K562 (cell line): ENCODE results near the gene CORO2A. TPM values are rescaled to one million over a fixed set of nuclear protein-coding genes. Genes with fewer than 3 reads are reported as not detected.
A peak's percentile ranks its signal among the peaks of the same experiment; 100 is the strongest.

Experiments
- ARID2 ChIP-seq: fragments of 450-650 bp; IDR thresholded peaks from 2 replicates; pipeline ENCODE4 v1.6.1; 2017; ENCODE audit warnings: antibody characterized with exemption, mild to moderate bottlenecking
- CBFA2T3 ChIP-seq: fragments of 450-650 bp; IDR thresholded peaks from 2 replicates; pipeline ENCODE4 v1.6.1; 2017
- CC2D1A ChIP-seq: fragments of 450-650 bp; IDR thresholded peaks from 2 replicates; pipeline ENCODE4 v1.6.1; 2017; ENCODE audit warnings: mild to moderate bottlenecking
- FOXO4 ChIP-seq: fragments of 450-650 bp; formaldehyde crosslinking; IDR thresholded peaks from 2 replicates; pipeline ENCODE4 v1.4.0; 2020; ENCODE audit warnings: mild to moderate bottlenecking, moderate library complexity
- FOXP4 ChIP-seq: sonication (generic); formaldehyde crosslinking; IDR thresholded peaks from 2 replicates; pipeline ENCODE4 v1.8.0; 2022; ENCODE audit warnings: mild to moderate bottlenecking, missing genetic modification reagents, borderline replicate concordance
- HDAC3 ChIP-seq: fragments of 450-650 bp; IDR thresholded peaks from 2 replicates; pipeline ENCODE4 v1.6.1; 2018; ENCODE audit warnings: borderline replicate concordance, mild to moderate bottlenecking, moderate library complexity; ENCODE audit not compliant: partially characterized antibody
- KAT2B ChIP-seq: IDR thresholded peaks from one replicate; pipeline ENCODE4 v1.6.1; 2012; ENCODE audit warnings: low read depth, mild to moderate bottlenecking, control low read depth, inconsistent platforms, low read length, moderate library complexity
- KAT8 ChIP-seq: fragments of 450-650 bp; IDR thresholded peaks from 2 replicates; pipeline ENCODE4 v1.6.1; 2016; ENCODE audit warnings: low read depth, mild to moderate bottlenecking
- KHSRP ChIP-seq: fragments of 450-650 bp; IDR thresholded peaks from 2 replicates; pipeline ENCODE4 v1.6.1; 2017
- MAZ ChIP-seq, 2 experiments: fragments of 450-650 bp in 1 of 2; sonication (generic) in 1 of 2; formaldehyde crosslinking; IDR thresholded peaks in 1 of 2; conservative IDR thresholded peaks in 1 of 2; 2 replicates each; pipeline versions ENCODE4 v1.4.0 to v1.5.0; 2020; ENCODE audit warnings: mild to moderate bottlenecking in 1 of 2, missing genetic modification reagents in 1 of 2
- NBN ChIP-seq: fragments of 450-650 bp; IDR thresholded peaks from 2 replicates; pipeline ENCODE4 v1.6.1; 2016; ENCODE audit warnings: low read depth, mild to moderate bottlenecking
- NCOR1 ChIP-seq: fragments of 450-650 bp; IDR thresholded peaks from 2 replicates; pipeline ENCODE4 v1.6.1; 2016; ENCODE audit warnings: mild to moderate bottlenecking, moderate library complexity
- NR2C1 ChIP-seq, 2 experiments: fragments of 450-650 bp; IDR thresholded peaks; 2 replicates each; pipeline ENCODE4 v1.6.1; 2017; ENCODE audit warnings: mild to moderate bottlenecking in 2 of 2, antibody characterized with exemption in 1 of 2, inconsistent platforms in 1 of 2, missing compliant biosample characterization in 1 of 2, missing genetic modification characterization in 1 of 2
- NR2C2 ChIP-seq, 2 experiments: fragments of 200-800 bp in 1 of 2; sonication (Bioruptor generic) in 1 of 2; sonication (generic) in 1 of 2; formaldehyde crosslinking in 1 of 2; IDR thresholded peaks; 2 replicates each; pipeline versions ENCODE4 v1.6.1 to v1.8.0; 2016 to 2022; ENCODE audit warnings: mild to moderate bottlenecking in 1 of 2, missing compliant biosample characterization in 1 of 2, missing genetic modification characterization in 1 of 2, missing genetic modification reagents in 1 of 2
- PHTF2 ChIP-seq: fragments of 250-450 bp; sonication (Bioruptor Pico); IDR thresholded peaks from 2 replicates; pipeline ENCODE4 v1.5.0; 2021; ENCODE audit warnings: mild to moderate bottlenecking
- PURB ChIP-seq: sonication (generic); formaldehyde crosslinking; IDR thresholded peaks from 2 replicates; pipeline ENCODE4 v1.9.0; 2021; ENCODE audit warnings: low read depth, mild to moderate bottlenecking, missing genetic modification reagents
- RCOR1 ChIP-seq, 2 experiments: IDR thresholded peaks; 2 replicates each; pipeline ENCODE4 v1.6.1; 2012; ENCODE audit warnings: low read depth in 2 of 2, low read length in 2 of 2, borderline replicate concordance in 1 of 2, improper control_type of control experiment in 1 of 2
- U2AF1 ChIP-seq: fragments of 200-400 bp; formaldehyde crosslinking; optimal IDR thresholded peaks from 2 replicates; pipeline ENCODE3; 2017; ENCODE audit warnings: mild to moderate bottlenecking, low read depth, low read length, moderate library complexity
- ZFX ChIP-seq: sonication (generic); formaldehyde crosslinking; IDR thresholded peaks from 2 replicates; pipeline ENCODE4 v1.8.0; 2022; ENCODE audit warnings: mild to moderate bottlenecking, missing genetic modification reagents, moderate library complexity
- ZNF146 ChIP-seq: IDR thresholded peaks from one replicate; pipeline ENCODE4 v1.6.1; 2018; ENCODE audit warnings: missing compliant biosample characterization; ENCODE audit not compliant: unreplicated experiment
- ZNF586 ChIP-seq: fragments of 450-650 bp; formaldehyde crosslinking; conservative IDR thresholded peaks from 2 replicates; pipeline ENCODE4 v1.4.0; 2020; ENCODE audit warnings: mild to moderate bottlenecking, moderate library complexity
- polyA plus RNA-seq, 8 experiments: library from polyadenylated mRNA; depleted of rRNA in 4 of 8; stranded (reverse) in 5 of 8; unstranded in 3 of 8; fragments of >200 nt; fragmentation: Nextera tagmentation in 2 of 8; fragmentation: Illumina TruSeq in 1 of 8; extraction: Ambion mirVana in 2 of 8; extraction: Trizol in 1 of 8; gene quantifications; 2 replicates each; pipeline versions ENCODE4 v1.2.1 to v1.2.3, GENCODE V29; 2011 to 2014; ENCODE audit warnings: inconsistent platforms in 1 of 8, missing spikeins in 1 of 8
- total RNA-seq, 7 experiments: library from RNA; depleted of rRNA in 6 of 7; stranded (reverse); fragments of >200 nt in 6 of 7; fragmentation: Illumina TruSeq in 2 of 7; extraction: Trizol in 2 of 7; gene quantifications; 2 replicates each; pipeline versions ENCODE4 v1.2.1 to v1.2.3, GENCODE V29; 2011 to 2021; ENCODE audit warnings: low replicate concordance in 1 of 7
- TF ChIP-seq, protein P1 (sequence below): IDR thresholded peaks from 2 replicates; pipeline ENCODE4 v1.6.1; 2016; ENCODE audit warnings: missing genetic modification characterization, missing compliant biosample characterization

Gene CORO2A
- total and polyA plus RNA-seq, 9 of the 15 experiments (the other 6 are each of a cell fraction or from before 2014, with no cell fraction given), result 9.5 to 26.6 (median 18.0) TPM

DNA sequence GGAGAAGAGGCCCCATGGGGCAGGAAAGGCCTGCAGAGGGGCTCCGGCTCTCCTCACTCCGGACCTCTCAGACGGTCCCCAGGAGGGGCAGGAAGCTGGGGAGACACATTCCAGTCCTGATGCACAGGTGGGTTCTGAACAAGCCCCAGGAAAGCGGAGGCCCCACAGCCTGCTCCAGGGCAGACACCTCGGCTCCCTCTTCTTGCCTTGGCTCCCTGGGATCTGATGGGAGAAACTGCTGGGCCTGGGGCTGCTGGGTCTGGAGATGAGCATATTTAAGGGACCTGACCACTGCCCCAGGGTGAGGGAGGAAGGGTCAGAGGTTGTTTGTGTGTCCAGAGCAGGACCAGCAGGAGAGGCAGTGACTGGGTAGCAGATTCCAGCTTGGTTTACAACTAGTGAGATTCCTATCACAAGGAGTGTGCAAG, 1.2 kb downstream of the CORO2A start (continued):
- TF ChIP-seq PURB (CRISPR knock-in tag), result no peak
- TF ChIP-seq CBFA2T3, result no peak
- no peak for TF ChIP-seq NR2C2 (CRISPR knock-in tag; IDR thresholded peaks at IDR 0.05)
- peak; percentile 50; the same call in 1 of the 2 replicates for TF ChIP-seq NR2C2 (tag; IDR thresholded peaks at IDR 0.05)
- no peak for TF ChIP-seq ZNF146 (CRISPR knock-in tag)
- TF ChIP-seq NR2C1 (IDR thresholded peaks at IDR 0.05), result 0 out of 2 replicates have a peak, but pooled peaks have one; percentile 30
- no peak for TF ChIP-seq NR2C1 (tag; IDR thresholded peaks at IDR 0.05)
- TF ChIP-seq ZFX, result 0 out of 2 replicates have a peak, but pooled peaks have one; percentile 20
- no peak for TF ChIP-seq KAT8
- TF ChIP-seq U2AF1, result no peak
- TF ChIP-seq ARID2, result no peak
- no peak for TF ChIP-seq KHSRP
- TF ChIP-seq KAT2B, result no peak
- TF ChIP-seq CC2D1A, result no peak
- TF ChIP-seq FOXP4 (CRISPR knock-in tag), result no peak
- TF ChIP-seq NCOR1, result no peak
- TF ChIP-seq FOXO4 (CRISPR knock-in tag), result no peak
- no peak for TF ChIP-seq ZNF586 (CRISPR knock-in tag)
- TF ChIP-seq MAZ (CRISPR knock-in tag; conservative IDR thresholded peaks at IDR 0.05 in 1 of 2, IDR thresholded peaks at IDR 0.05 in 1 of 2), result no peak
- 0 out of 4 replicates have a peak, but pooled peaks of 1 of the 2 experiments have one; percentile 3 for TF ChIP-seq RCOR1 (IDR thresholded peaks at IDR 0.05; ENCODE audit: borderline replicate concordance in 1 of 2, low read depth in 2 of 2, low read length in 2 of 2)
- no peak for TF ChIP-seq HDAC3
- TF ChIP-seq NBN, result no peak
- TF ChIP-seq, protein P1, sequence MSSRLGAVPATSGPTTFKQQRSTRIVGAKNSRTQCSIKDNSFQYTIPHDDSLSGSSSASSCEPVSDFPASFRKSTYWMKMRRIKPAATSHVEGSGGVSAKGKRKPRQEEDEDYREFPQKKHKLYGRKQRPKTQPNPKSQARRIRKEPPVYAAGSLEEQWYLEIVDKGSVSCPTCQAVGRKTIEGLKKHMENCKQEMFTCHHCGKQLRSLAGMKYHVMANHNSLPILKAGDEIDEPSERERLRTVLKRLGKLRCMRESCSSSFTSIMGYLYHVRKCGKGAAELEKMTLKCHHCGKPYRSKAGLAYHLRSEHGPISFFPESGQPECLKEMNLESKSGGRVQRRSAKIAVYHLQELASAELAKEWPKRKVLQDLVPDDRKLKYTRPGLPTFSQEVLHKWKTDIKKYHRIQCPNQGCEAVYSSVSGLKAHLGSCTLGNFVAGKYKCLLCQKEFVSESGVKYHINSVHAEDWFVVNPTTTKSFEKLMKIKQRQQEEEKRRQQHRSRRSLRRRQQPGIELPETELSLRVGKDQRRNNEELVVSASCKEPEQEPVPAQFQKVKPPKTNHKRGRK, result no peak
- TF ChIP-seq PHTF2, result no peak
